GM12872 (cell line): ENCODE data around the gene ZNF334.

Experiments
- TF ChIP-seq, protein P1 (sequence below): IDR thresholded peaks from 3 replicates; pipeline ENCODE4 v1.5.1; 2011; ENCODE audit warnings: low read depth, mild to moderate bottlenecking, low read length, moderate library complexity; ENCODE audit not compliant: insufficient read depth

ZNF334 gene

GRCh38 chr20:46505506-46505905 is 7.9 kb downstream of the ZNF334 start:
- TF ChIP-seq, protein P1, sequence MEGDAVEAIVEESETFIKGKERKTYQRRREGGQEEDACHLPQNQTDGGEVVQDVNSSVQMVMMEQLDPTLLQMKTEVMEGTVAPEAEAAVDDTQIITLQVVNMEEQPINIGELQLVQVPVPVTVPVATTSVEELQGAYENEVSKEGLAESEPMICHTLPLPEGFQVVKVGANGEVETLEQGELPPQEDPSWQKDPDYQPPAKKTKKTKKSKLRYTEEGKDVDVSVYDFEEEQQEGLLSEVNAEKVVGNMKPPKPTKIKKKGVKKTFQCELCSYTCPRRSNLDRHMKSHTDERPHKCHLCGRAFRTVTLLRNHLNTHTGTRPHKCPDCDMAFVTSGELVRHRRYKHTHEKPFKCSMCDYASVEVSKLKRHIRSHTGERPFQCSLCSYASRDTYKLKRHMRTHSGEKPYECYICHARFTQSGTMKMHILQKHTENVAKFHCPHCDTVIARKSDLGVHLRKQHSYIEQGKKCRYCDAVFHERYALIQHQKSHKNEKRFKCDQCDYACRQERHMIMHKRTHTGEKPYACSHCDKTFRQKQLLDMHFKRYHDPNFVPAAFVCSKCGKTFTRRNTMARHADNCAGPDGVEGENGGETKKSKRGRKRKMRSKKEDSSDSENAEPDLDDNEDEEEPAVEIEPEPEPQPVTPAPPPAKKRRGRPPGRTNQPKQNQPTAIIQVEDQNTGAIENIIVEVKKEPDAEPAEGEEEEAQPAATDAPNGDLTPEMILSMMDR, result no peak

DNA sequence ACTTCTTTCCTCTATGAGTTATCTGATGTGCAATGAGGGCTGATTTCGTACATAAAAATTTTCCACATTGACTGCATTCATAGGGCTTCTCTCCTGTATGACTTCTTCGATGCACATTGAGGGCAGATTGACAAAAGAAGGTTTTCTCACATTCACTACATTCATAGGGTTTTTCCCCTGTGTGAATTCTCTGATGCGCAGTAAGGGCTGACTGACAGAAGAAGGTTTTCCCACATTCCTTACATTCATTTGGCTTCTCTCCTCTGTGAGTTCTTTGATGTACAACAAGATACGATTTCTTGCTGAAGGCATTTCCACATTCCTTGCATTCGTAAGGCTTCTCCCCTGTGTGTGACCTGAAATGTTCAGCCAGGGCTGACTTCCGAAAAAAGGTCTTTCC is 11.4 kb downstream of the ZNF334 start:
- TF ChIP-seq, protein P1, result no peak

DNA sequence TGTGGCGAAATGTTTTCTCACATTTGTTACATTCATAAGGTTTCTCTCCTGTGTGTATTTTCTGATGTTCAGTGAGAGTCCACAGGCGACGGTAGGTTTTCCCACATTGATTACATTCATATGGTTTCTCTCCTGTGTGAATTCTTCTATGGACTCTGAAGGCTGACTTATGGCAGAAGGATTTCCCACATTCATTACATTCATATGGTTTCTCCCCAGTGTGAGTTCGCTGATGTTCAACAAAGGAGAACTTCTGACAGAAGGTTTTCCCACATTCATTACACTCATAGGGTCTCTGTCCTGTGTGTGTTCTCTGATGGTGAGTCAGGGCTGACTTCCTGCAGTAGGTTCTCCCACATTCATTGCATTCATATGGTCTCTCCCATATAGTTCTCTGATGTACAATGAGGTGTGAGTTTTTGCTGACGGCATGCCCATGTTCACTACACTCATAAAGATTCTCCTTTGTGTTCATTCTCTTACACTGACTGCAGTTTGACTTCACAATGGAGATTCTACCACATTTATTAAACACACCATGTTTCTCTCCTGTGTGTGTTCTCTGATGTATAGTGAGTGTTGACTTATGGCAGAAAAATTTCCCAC is 11.9 kb downstream of the ZNF334 start:
- TF ChIP-seq, protein P1, result no peak

DNA sequence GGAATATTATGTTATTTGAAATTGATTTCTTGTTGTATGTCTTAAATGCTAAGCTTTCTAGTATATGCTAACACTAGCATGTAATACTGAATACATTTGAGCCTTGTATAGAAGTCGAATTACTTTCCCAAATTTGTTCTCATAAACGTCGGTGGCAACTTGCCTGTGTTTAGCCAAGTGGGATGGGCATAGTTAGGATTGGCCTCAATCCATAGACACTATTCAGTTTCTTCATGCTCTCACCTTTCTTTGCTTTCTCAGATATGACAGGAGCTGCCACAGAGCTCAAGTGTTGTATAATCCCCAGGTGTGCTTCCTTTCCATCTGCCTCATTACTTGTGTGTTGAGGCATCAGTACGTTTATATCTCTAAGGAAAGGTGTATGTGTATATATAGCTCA is 19.3 kb downstream of the ZNF334 start:
- TF ChIP-seq, protein P1, result no peak

DNA sequence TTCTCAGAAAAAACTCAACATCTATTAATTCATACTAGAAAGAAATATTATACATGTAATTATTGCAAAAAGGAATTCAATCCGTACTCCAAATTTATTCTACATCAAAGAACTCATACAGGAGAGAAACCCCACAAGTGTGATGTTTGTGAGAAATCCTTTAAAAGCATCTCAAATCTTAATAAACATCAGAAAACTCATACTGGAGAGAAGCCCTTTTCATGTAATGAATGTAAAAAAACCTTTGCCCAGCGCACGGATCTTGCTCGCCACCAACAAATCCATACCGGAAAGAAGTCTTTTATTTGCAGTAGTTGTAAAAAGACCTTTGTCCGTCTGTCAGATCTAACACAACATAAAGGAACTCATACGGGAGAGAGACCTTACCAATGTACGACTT is 22.0 kb downstream of the ZNF334 start:
- TF ChIP-seq, protein P1, result no peak

GRCh38 chr20:46488451-46488850 is 24.9 kb downstream of the ZNF334 start:
- TF ChIP-seq, protein P1, result no peak

DNA sequence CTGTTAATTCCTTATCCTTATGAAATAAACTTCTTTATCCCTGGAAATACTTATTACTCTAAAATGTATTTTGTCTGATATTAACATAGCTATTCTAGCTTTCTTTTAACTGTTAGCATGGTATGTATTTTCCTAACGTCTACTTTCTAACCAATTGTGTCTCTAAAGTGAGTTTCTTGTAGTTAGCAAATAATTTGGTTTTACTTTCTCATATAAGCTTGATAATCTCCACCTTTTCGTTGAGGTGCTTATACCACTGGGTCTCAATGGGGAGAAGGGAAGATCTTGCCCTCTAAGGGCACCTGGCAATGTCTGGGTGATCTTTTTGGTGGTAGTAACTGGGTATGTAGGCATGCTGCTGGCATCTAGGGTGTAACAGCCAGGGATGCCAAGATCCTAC is 25.7 kb downstream of the ZNF334 start:
- TF ChIP-seq, protein P1, result no peak
